ENCODE data around the gene CLASRP. TPM values are rescaled to one million over a fixed set of nuclear protein-coding genes. Genes with fewer than 3 reads are reported as not detected.

The CLASRP gene
- polyA plus RNA-seq, 3 donors: 2.2 to 152 (median 4.1) TPM

DNA sequence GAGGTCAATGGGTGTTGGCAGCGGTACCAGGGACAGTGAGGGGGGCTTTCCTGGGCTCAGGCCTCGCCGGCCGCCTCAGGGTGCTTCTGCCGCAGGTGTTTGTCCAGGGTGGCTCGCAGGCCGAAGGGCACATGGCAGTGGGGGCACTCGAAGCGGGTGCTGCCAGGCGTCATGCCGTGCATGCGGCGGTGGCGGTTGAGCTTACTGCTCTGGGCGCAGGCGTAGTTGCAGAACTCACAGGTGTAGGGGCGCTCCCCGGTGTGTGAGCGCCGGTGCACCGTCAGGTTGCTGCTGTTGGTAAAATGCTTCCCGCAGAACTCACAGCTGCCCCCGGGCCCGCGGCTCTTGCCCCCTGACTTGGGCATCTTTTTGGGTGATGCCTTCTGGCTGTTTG is 32.7 kb downstream of the CLASRP start:
- DNase-seq: no peak
- peaks cover 17 to 22% of the 10 kb centered on the region in 2 donors for H3K4me1 ChIP-seq (ENCODE audit: control insufficient read depth in 1 of 2, insufficient read depth in 2 of 2, low read length in 2 of 2)
- 95% methylated on average over 25 of the region's 25 CpGs for WGBS (ENCODE audit: insufficient coverage)

DNA sequence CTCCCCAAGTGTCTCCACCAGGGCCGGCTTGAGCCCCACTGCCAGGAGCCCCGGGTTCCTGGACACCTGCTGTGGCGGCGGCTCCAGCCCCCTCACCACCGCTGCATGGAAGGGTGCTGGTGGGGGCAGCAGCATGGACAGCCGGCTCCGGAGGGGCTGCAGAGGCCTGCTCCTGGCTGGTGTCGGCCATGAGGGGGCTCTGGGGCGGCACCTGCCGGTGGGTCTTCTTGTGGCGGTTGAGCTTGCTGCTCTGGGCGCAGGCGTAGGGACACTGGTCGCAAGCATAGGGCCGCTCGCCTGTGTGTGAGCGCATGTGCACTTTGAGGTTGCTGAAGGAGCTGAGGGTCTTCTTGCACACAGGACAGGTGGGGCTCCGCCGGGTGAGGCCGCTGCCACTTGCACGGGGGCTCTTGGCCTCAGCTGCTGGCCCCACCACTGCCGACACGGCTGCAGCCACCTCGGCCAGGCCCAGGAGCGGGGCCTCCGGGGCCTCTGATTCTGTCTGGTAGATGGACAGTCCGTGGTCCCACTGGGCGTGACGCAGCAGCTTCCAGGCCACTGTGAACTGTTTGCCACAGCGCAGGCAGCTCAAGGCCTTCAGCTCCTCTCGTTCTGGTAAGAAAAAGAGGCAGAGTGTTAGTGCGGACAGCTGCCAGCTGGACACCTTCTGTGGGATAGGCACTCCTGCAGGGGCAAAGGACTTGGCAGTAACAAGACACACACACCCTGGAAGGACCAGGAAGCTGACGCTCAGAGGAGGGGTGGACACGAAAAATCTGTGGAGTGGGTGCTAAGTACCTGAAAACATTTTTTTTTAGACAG is 33.3 kb downstream of the CLASRP start:
- H3K27ac Mint-ChIP-seq: peak overlapping the region in 2 of 7 donors; percentile 68 to 76
- peaks cover 55% of the 10 kb centered on the region in 2 donors for H3K36me3 ChIP-seq (replicated peaks in 1 of 2; ENCODE audit: control insufficient read depth in 1 of 2, insufficient read depth in 2 of 2, low read length in 2 of 2)

More for the DNA sequence above, 32.7 kb downstream of the CLASRP start:
- peaks cover 61% of the 10 kb centered on the region in 2 donors for H3K36me3 ChIP-seq (replicated peaks in 1 of 2; ENCODE audit: control insufficient read depth in 1 of 2, insufficient read depth in 2 of 2, low read length in 2 of 2)
- Mint-ChIP-seq H3K27ac (peak overlapping the region in 2 of 7 donors; percentile 41 to 63), H3K36me3 (peaks cover 45 to 65% of the 10 kb centered on the region in 2 donors), H3K9me3 (peaks cover 0 to 3% (median 0%) of the 10 kb centered on the region in 7 donors), H3K4me3 (no peak overlapping the region), H3K4me1 (peaks cover 19% of the 10 kb centered on the region), H3K27me3 (ENCODE audit: low read depth in 3 of 3) (no peaks in the 10 kb centered on the region)
- no peak overlapping the region for H3K4me2 ChIP-seq (replicated peaks; ENCODE audit: extremely low read depth, low read length, poor library complexity, severe bottlenecking)
- H3K79me2 ChIP-seq (ENCODE audit: insufficient read depth, low read length): peaks cover 50% of the 10 kb centered on the region
- no peaks in the 10 kb centered on the region for H3K9me3 ChIP-seq (replicated peaks in 1 of 2; ENCODE audit: control insufficient read depth in 1 of 2, insufficient read depth in 1 of 2, low read length in 2 of 2)
- TF ChIP-seq, protein P1, sequence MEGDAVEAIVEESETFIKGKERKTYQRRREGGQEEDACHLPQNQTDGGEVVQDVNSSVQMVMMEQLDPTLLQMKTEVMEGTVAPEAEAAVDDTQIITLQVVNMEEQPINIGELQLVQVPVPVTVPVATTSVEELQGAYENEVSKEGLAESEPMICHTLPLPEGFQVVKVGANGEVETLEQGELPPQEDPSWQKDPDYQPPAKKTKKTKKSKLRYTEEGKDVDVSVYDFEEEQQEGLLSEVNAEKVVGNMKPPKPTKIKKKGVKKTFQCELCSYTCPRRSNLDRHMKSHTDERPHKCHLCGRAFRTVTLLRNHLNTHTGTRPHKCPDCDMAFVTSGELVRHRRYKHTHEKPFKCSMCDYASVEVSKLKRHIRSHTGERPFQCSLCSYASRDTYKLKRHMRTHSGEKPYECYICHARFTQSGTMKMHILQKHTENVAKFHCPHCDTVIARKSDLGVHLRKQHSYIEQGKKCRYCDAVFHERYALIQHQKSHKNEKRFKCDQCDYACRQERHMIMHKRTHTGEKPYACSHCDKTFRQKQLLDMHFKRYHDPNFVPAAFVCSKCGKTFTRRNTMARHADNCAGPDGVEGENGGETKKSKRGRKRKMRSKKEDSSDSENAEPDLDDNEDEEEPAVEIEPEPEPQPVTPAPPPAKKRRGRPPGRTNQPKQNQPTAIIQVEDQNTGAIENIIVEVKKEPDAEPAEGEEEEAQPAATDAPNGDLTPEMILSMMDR (IDR thresholded peaks at IDR 0.05): no peak
- no peak overlapping the region for H3K4me3 ChIP-seq (replicated peaks in 1 of 3; ENCODE audit: low read depth in 2 of 3, low read length in 3 of 3)
- H3K9ac ChIP-seq (ENCODE audit: insufficient read depth, low read length, poor library complexity, severe bottlenecking): no peak overlapping the region
- H3K27me3 ChIP-seq (ENCODE audit: control insufficient read depth in 2 of 2, insufficient read depth in 2 of 2, low read length in 2 of 2): no peaks in the 10 kb centered on the region
- H2AFZ ChIP-seq (ENCODE audit: insufficient read depth, low read depth, low read length, poor library complexity, severe bottlenecking): no peak overlapping the region
- H4K20me1 ChIP-seq (ENCODE audit: insufficient read depth, low read length): peaks cover 84% of the 10 kb centered on the region
- H3K27ac ChIP-seq (ENCODE audit: low read depth in 1 of 2, low read length in 2 of 2): no peak overlapping the region
- intact Hi-C loops (cut with micrococcal nuclease): no loop called here

More for the DNA sequence above, 33.3 kb downstream of the CLASRP start:
- no peak overlapping the region for H3K4me2 ChIP-seq (replicated peaks; ENCODE audit: extremely low read depth, low read length, poor library complexity, severe bottlenecking)
- Mint-ChIP-seq H3K27me3 (ENCODE audit: low read depth in 3 of 3) (no peaks in the 10 kb centered on the region), H3K4me1 (peaks cover 26% of the 10 kb centered on the region), H3K36me3 (peaks cover 40 to 58% of the 10 kb centered on the region in 2 donors), H3K4me3 (no peak overlapping the region), H3K9me3 (peaks cover 0 to 3% (median 0%) of the 10 kb centered on the region in 7 donors)
- no peak overlapping the region for H3K9ac ChIP-seq (ENCODE audit: insufficient read depth, low read length, poor library complexity, severe bottlenecking)
- no peak overlapping the region for H2AFZ ChIP-seq (ENCODE audit: insufficient read depth, low read depth, low read length, poor library complexity, severe bottlenecking)
- DNase-seq: no peak
- peaks cover 51% of the 10 kb centered on the region for H3K79me2 ChIP-seq (ENCODE audit: insufficient read depth, low read length)
- no peaks in the 10 kb centered on the region for H3K9me3 ChIP-seq (replicated peaks in 1 of 2; ENCODE audit: control insufficient read depth in 1 of 2, insufficient read depth in 1 of 2, low read length in 2 of 2)
- no peaks in the 10 kb centered on the region for H3K27me3 ChIP-seq (ENCODE audit: control insufficient read depth in 2 of 2, insufficient read depth in 2 of 2, low read length in 2 of 2)
- H3K4me1 ChIP-seq (ENCODE audit: control insufficient read depth in 1 of 2, insufficient read depth in 2 of 2, low read length in 2 of 2): peaks cover 24 to 29% of the 10 kb centered on the region in 2 donors
- no peak overlapping the region for H3K27ac ChIP-seq (ENCODE audit: low read depth in 1 of 2, low read length in 2 of 2)
- H4K20me1 ChIP-seq (ENCODE audit: insufficient read depth, low read length): peaks cover 84% of the 10 kb centered on the region
- intact Hi-C loops (cut with micrococcal nuclease): no loop called here
- no peak overlapping the region for H3K4me3 ChIP-seq (replicated peaks in 1 of 3; ENCODE audit: low read depth in 2 of 3, low read length in 3 of 3)
- TF ChIP-seq, protein P1 (IDR thresholded peaks at IDR 0.05): no peak
- 96% methylated on average over 24 of the region's 34 CpGs for WGBS (ENCODE audit: insufficient coverage)

All from CD14-positive monocyte (primary cell).